Loucy (cell line): ENCODE measurements around the gene HBE1.
"Not testable (repeated sequence)": the region's sequence is repeated elsewhere in the genome, so short reads cannot be mapped to it uniquely, and the experiment has no call there.

Experiments used
- H2AFZ ChIP-seq: fragments of 200-600 bp; sonication (generic); 2 replicates; pipeline ENCODE4 v1.6.0; 2016; ENCODE audit warnings: antibody characterized with exemption, mild to moderate bottlenecking, low read length, moderate library complexity
- H3F3A ChIP-seq: fragments of 200-600 bp; 2 replicates; pipeline ENCODE4 v1.6.0; 2016; ENCODE audit warnings: antibody characterized with exemption, low read depth, mild to moderate bottlenecking
- H3K27me3 ChIP-seq: fragments of 200-600 bp; sonication (generic); 2 replicates; pipeline ENCODE4 v1.6.1; 2014; ENCODE audit warnings: low read length, mild to moderate bottlenecking; ENCODE audit not compliant: insufficient read depth, poor library complexity, severe bottlenecking
- H3K36me3 ChIP-seq: fragments of 200-600 bp; sonication (generic); 2 replicates; pipeline ENCODE4 v1.6.1; 2016; ENCODE audit warnings: low read length; ENCODE audit not compliant: insufficient read depth
- H3K4me1 ChIP-seq: fragments of 200-600 bp; sonication (generic); 2 replicates; pipeline ENCODE4 v1.5.1; 2014; ENCODE audit warnings: low read length, mild to moderate bottlenecking; ENCODE audit not compliant: insufficient read depth, poor library complexity, severe bottlenecking
- H3K4me2 ChIP-seq: fragments of 200-600 bp; sonication (generic); 2 replicates; pipeline ENCODE4 v1.6.0; 2014; ENCODE audit warnings: antibody characterized with exemption, low read length, low read depth, mild to moderate bottlenecking; ENCODE audit not compliant: poor library complexity, severe bottlenecking
- H3K4me3 ChIP-seq: fragments of 200-600 bp; sonication (generic); 2 replicates; pipeline ENCODE4 v1.5.1; 2014; ENCODE audit warnings: low read length, mild to moderate bottlenecking, mixed read lengths; ENCODE audit not compliant: poor library complexity, severe bottlenecking
- H3K79me2 ChIP-seq: fragments of 200-600 bp; sonication (generic); 2 replicates; pipeline ENCODE4 v1.6.1; 2014; ENCODE audit warnings: low read length; ENCODE audit not compliant: insufficient read depth
- H3K9ac ChIP-seq: fragments of 200-600 bp; sonication (generic); 2 replicates; pipeline ENCODE4 v1.6.0; 2014; ENCODE audit warnings: mild to moderate bottlenecking, low read depth, low read length, moderate library complexity; ENCODE audit not compliant: poor library complexity, severe bottlenecking
- H3K9me2 ChIP-seq: fragments of 200-600 bp; sonication (generic); replicated peaks from 2 replicates; pipeline ENCODE4 v1.6.1; 2016; ENCODE audit warnings: low read depth, low read length, mixed read lengths
- H3K9me3 ChIP-seq: fragments of 200-600 bp; sonication (generic); 2 replicates; pipeline ENCODE4 v1.6.1; 2014; ENCODE audit warnings: mild to moderate bottlenecking, antibody characterized with exemption, low read length, low read depth; ENCODE audit not compliant: insufficient read depth
- H4K20me1 ChIP-seq: fragments of 200-600 bp; sonication (generic); 2 replicates; pipeline ENCODE4 v1.6.0; 2014; ENCODE audit warnings: antibody characterized with exemption, low read length, mild to moderate bottlenecking; ENCODE audit not compliant: insufficient read depth, poor library complexity, severe bottlenecking
- CTCF ChIP-seq: fragments of 200-600 bp; sonication (generic); conservative IDR thresholded peaks from 2 replicates; pipeline ENCODE4 v1.5.1; 2014; ENCODE audit warnings: mild to moderate bottlenecking, antibody characterized with exemption, low read length
- EZH2phosphoT487 ChIP-seq: fragments of 200-600 bp; IDR thresholded peaks from 2 replicates; pipeline ENCODE4 v1.6.1; 2018; ENCODE audit warnings: antibody characterized with exemption, mild to moderate bottlenecking, moderate library complexity, borderline replicate concordance

Gene HBE1

GRCh38 chr11:5250543-5251204, 19.1 kb downstream of the HBE1 start:
- Histone ChIP-seq H3K9me2 (no peaks in the 10 kb centered on the region), H3K36me3 (no peaks in the 10 kb centered on the region), H3K9me3 (no peaks in the 10 kb centered on the region), H3K4me3 (no peak overlapping the region), H3K27me3 (no peaks in the 10 kb centered on the region), H3K4me1 (no peaks in the 10 kb centered on the region), H3K4me2 (no peak overlapping the region), H3F3A (no peaks in the 10 kb centered on the region), H4K20me1 (no peaks in the 10 kb centered on the region), H2AFZ (no peak overlapping the region), H3K79me2 (no peaks in the 10 kb centered on the region), H3K9ac (no peak overlapping the region)
- TF ChIP-seq EZH2phosphoT487 (no peak), CTCF (no peak)

GRCh38 chr11:5249807-5250396, 19.8 kb downstream of the HBE1 start, which contains the start of gene HBG1:
Gene HBG1, minus strand, starts transcription at chr11:5249857. Its CDS starts 53 bp downstream, at chr11:5249804.
- H4K20me1 ChIP-seq, H2AFZ ChIP-seq, H3K27me3 ChIP-seq, H3K36me3 ChIP-seq, H3K4me3 ChIP-seq, H3K9me2 ChIP-seq, H3F3A ChIP-seq, H3K4me1 ChIP-seq, H3K4me2 ChIP-seq, H3K9me3 ChIP-seq, H3K9ac ChIP-seq, H3K79me2 ChIP-seq: not testable (repeated sequence)

GRCh38 chr11:5248498-5248897, 21.2 kb downstream of the HBE1 start:
- H3K79me2 ChIP-seq, H3K9ac ChIP-seq, H3K4me1 ChIP-seq: not testable (repeated sequence)

GRCh38 chr11:5247472-5248192, 22.1 kb downstream of the HBE1 start:
- Histone ChIP-seq H3K27me3 (no peaks in the 10 kb centered on the region), H3K9ac (no peak overlapping the region), H3F3A (no peaks in the 10 kb centered on the region), H3K36me3 (no peaks in the 10 kb centered on the region), H3K4me2 (no peak overlapping the region), H2AFZ (no peak overlapping the region), H3K79me2 (no peaks in the 10 kb centered on the region), H3K4me3 (no peak overlapping the region), H3K9me2 (no peaks in the 10 kb centered on the region), H4K20me1 (no peaks in the 10 kb centered on the region), H3K9me3 (no peaks in the 10 kb centered on the region), H3K4me1 (peaks cover 5% of the 10 kb centered on the region)
- TF ChIP-seq CTCF (no peak), EZH2phosphoT487 (no peak)

More at GRCh38 chr11:5248498-5248897, 21.2 kb downstream of the HBE1 start:
- H3K36me3 ChIP-seq, H3K9me3 ChIP-seq, H2AFZ ChIP-seq, H3K4me2 ChIP-seq, H3F3A ChIP-seq, H3K9me2 ChIP-seq, H3K4me3 ChIP-seq, H3K27me3 ChIP-seq, H4K20me1 ChIP-seq: not testable (repeated sequence)
